ENCODE data around the gene RAD51B. TPM values are rescaled to one million over a fixed set of nuclear protein-coding genes. Genes with fewer than 3 reads are reported as not detected.

Gene RAD51B
- total RNA-seq, 4 donors from 2014 or later, result 5.0 to 31.8 (median 20.6) TPM

GRCh38 chr14:68709007-68709406 is 889.4 kb downstream of the RAD51B start:
- no peak for DNase-seq
- in situ Hi-C loops (cut with MboI; ENCODE audit: low pct_ligation_motif_present in 1 of 4, low pct_unique_long_range_greater_than_20kb in 1 of 4, low sequenced_read_pairs in 3 of 4), result no loop called here
- H3K36me3 ChIP-seq, result no peaks in the 10 kb centered on the region
- no peak overlapping the region for H3K4me3 ChIP-seq
- 86 to 91% methylated on average over 2 of the region's 2 CpGs for WGBS, 2 donors (ENCODE audit: low coverage in 1 of 2)
- TF ChIP-seq CTCF (IDR thresholded peaks at IDR 0.05) (no peak), EP300 (IDR thresholded peaks at IDR 0.05; ENCODE audit: low read depth) (no peak), POLR2AphosphoS5 (IDR thresholded peaks at IDR 0.05) (no peak), POLR2A (IDR thresholded peaks at IDR 0.05) (no peak)
- H3K9me3 ChIP-seq, result no peaks in the 10 kb centered on the region
- peaks cover 10 to 23% (median 15%) of the 10 kb centered on the region in 4 donors for H3K4me1 ChIP-seq
- no peaks in the 10 kb centered on the region for H3K27me3 ChIP-seq
- H3K27ac ChIP-seq, result no peak overlapping the region
- intact Hi-C loops (cut with DNase I; ENCODE audit: low total_unique reads), result no loop called here

GRCh38 chr14:68710776-68711175 is 891.2 kb downstream of the RAD51B start:
- DNase-seq, result no peak
- no peaks in the 10 kb centered on the region for H3K36me3 ChIP-seq
- no peaks in the 10 kb centered on the region for H3K9me3 ChIP-seq
- TF ChIP-seq EP300 (IDR thresholded peaks at IDR 0.05; ENCODE audit: low read depth) (no peak), POLR2A (IDR thresholded peaks at IDR 0.05) (no peak), POLR2AphosphoS5 (IDR thresholded peaks at IDR 0.05) (no peak), CTCF (IDR thresholded peaks at IDR 0.05) (no peak)
- H3K27me3 ChIP-seq, result no peaks in the 10 kb centered on the region
- H3K4me1 ChIP-seq, result peaks cover 6 to 13% (median 7%) of the 10 kb centered on the region in 4 donors
- in situ Hi-C loops (cut with MboI; ENCODE audit: low pct_ligation_motif_present in 1 of 4, low pct_unique_long_range_greater_than_20kb in 1 of 4, low sequenced_read_pairs in 3 of 4), result no loop called here
- intact Hi-C loops (cut with DNase I; ENCODE audit: low total_unique reads), result no loop called here
- no peak overlapping the region for H3K27ac ChIP-seq
- H3K4me3 ChIP-seq, result no peak overlapping the region
- WGBS, 2 donors (ENCODE audit: low coverage in 1 of 2), result 97% methylated on average over 6 of the region's 6 CpGs; no CpG with 5 or more reads in 1 of the 2 donors

GRCh38 chr14:68711561-68712309 is 892.2 kb downstream of the RAD51B start:
- DNase-seq, result no peak
- Histone ChIP-seq H3K36me3 (no peaks in the 10 kb centered on the region), H3K9me3 (no peaks in the 10 kb centered on the region), H3K4me1 (peaks cover 0 to 4% (median 0%) of the 10 kb centered on the region in 4 donors), H3K27me3 (no peaks in the 10 kb centered on the region), H3K4me3 (no peak overlapping the region), H3K27ac (no peak overlapping the region)
- in situ Hi-C loops (cut with MboI; ENCODE audit: low pct_ligation_motif_present in 1 of 4, low pct_unique_long_range_greater_than_20kb in 1 of 4, low sequenced_read_pairs in 3 of 4), result no loop called here
- TF ChIP-seq EP300 (IDR thresholded peaks at IDR 0.05; ENCODE audit: low read depth) (no peak), POLR2A (IDR thresholded peaks at IDR 0.05) (no peak), POLR2AphosphoS5 (IDR thresholded peaks at IDR 0.05) (no peak), CTCF (IDR thresholded peaks at IDR 0.05) (no peak)
- intact Hi-C loops (cut with DNase I; ENCODE audit: low total_unique reads), result no loop called here
- WGBS, 2 donors (ENCODE audit: low coverage in 1 of 2), result 81 to 87% methylated on average over 5 to 9 of the region's 9 CpGs

GRCh38 chr14:68712703-68713370 is 893.3 kb downstream of the RAD51B start:
- TF ChIP-seq CTCF (IDR thresholded peaks at IDR 0.05), result no peak
- Histone ChIP-seq H3K27ac (no peak overlapping the region), H3K36me3 (no peaks in the 10 kb centered on the region), H3K9me3 (no peaks in the 10 kb centered on the region), H3K27me3 (no peaks in the 10 kb centered on the region), H3K4me1 (no peaks in the 10 kb centered on the region), H3K4me3 (no peak overlapping the region)
- intact Hi-C loops (cut with DNase I; ENCODE audit: low total_unique reads), result no loop called here
- WGBS, 2 donors (ENCODE audit: low coverage in 1 of 2), result 93 to 95% methylated on average over 4 to 15 of the region's 15 CpGs
- in situ Hi-C loops (cut with MboI; ENCODE audit: low pct_ligation_motif_present in 1 of 4, low pct_unique_long_range_greater_than_20kb in 1 of 4, low sequenced_read_pairs in 3 of 4), result no loop called here
- no peak for DNase-seq
